OCI-LY3 (cell line): ENCODE data around the gene S100A12.

ENCODE experiments used
- EZH2phosphoT487 ChIP-seq: fragments of 200-600 bp; shearing (Covaris generic); IDR thresholded peaks from 2 replicates; pipeline ENCODE4 v1.6.1; 2018; ENCODE audit warnings: antibody characterized with exemption, mixed run types, low read depth
- TF ChIP-seq, protein P1 (sequence below): fragments of 200-600, 300-600 bp; sonication (generic); IDR thresholded peaks from 2 replicates; pipeline ENCODE4 v1.5.1; 2014; ENCODE audit warnings: antibody characterized with exemption, low read length, low read depth

DNA sequence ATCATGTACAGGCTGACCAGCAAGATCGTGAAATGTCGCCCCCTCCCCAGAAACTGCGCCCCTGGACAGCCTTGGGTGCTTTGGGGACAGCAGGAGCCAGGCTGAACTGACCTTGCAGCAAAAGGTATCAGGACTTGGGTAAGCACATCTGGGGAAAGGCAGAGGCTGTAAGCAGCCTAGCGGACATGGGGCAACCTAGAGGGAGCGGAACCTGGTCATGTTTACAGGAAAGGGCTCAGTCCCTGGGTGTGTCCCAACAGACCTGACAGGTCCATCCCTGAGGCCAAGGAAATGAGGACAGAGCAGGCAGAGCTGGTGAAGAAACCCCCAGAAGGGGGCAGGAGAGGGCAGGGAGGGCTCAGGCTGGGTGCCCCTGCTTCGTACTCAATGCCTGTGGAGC is 18.5 kb upstream of the S100A12 start:
- TF ChIP-seq, protein P1, sequence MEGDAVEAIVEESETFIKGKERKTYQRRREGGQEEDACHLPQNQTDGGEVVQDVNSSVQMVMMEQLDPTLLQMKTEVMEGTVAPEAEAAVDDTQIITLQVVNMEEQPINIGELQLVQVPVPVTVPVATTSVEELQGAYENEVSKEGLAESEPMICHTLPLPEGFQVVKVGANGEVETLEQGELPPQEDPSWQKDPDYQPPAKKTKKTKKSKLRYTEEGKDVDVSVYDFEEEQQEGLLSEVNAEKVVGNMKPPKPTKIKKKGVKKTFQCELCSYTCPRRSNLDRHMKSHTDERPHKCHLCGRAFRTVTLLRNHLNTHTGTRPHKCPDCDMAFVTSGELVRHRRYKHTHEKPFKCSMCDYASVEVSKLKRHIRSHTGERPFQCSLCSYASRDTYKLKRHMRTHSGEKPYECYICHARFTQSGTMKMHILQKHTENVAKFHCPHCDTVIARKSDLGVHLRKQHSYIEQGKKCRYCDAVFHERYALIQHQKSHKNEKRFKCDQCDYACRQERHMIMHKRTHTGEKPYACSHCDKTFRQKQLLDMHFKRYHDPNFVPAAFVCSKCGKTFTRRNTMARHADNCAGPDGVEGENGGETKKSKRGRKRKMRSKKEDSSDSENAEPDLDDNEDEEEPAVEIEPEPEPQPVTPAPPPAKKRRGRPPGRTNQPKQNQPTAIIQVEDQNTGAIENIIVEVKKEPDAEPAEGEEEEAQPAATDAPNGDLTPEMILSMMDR: peak; percentile 10; the same call in 1 of the 2 replicates
- TF ChIP-seq EZH2phosphoT487: no peak
